ENCODE results near the gene MMEL1.

The MMEL1 gene

GRCh38 chr1:2586154-2587070 is 46.4 kb downstream of the MMEL1 start, which contains the start of gene PRXL2B (continued):
- no peak for TF ChIP-seq ZNF585B (tag by site-specific recombination; IDR thresholded peaks at IDR 0.05)
- no peak for TF ChIP-seq ZNF670 (tag by site-specific recombination; IDR thresholded peaks at IDR 0.05; ENCODE audit: low read depth)
- TF ChIP-seq ZNF677 (tag by site-specific recombination; IDR thresholded peaks at IDR 0.05): no peak
- TF ChIP-seq ZNF560 (tag by site-specific recombination; IDR thresholded peaks at IDR 0.05; ENCODE audit: borderline replicate concordance): no peak

- Histone ChIP-seq H3K27ac (ENCODE audit: extremely low read depth, low read depth, low read length) (peak overlapping the region; percentile 45; the same call in 1 of the 2 replicates), H3K4me1 (ENCODE audit: control insufficient read depth, insufficient read depth, low read length) (peaks cover 4% of the 10 kb centered on the region)
- POLR2A ChIA-PET: interaction anchor here (0.7 to 1.1 kb wide), 7 partner anchors 14 to 55 kb away, joined by 3 to 5 read pairs (median 3); no protein-coding TSS in a partner anchor
- no peak for TF ChIP-seq OSR2 (tag by site-specific recombination; IDR thresholded peaks at IDR 0.05)
- no peak for TF ChIP-seq ZNF623 (tag by site-specific recombination; IDR thresholded peaks at IDR 0.05)
- 0 out of 2 replicates have a peak, but pooled peaks have one; percentile 31 for TF ChIP-seq SP2 (tag by site-specific recombination; IDR thresholded peaks at IDR 0.05)
- no peak for TF ChIP-seq GLI4 (tag by site-specific recombination; IDR thresholded peaks at IDR 0.05)
- TF ChIP-seq MEIS1 (CRISPR knock-in tag; IDR thresholded peaks at IDR 0.05; ENCODE audit: borderline replicate concordance): no peak
- TF ChIP-seq ZNF510 (tag by site-specific recombination; IDR thresholded peaks at IDR 0.05; ENCODE audit: insufficient replicate concordance): no peak
- TF ChIP-seq PATZ1 (tag by site-specific recombination; IDR thresholded peaks at IDR 0.05): peak; percentile 61
- TF ChIP-seq ZBTB6 (tag by site-specific recombination; IDR thresholded peaks at IDR 0.05): peak; percentile 68; the same call in 1 of the 2 replicates
- TF ChIP-seq PRDM6 (tag by site-specific recombination; IDR thresholded peaks at IDR 0.05): no peak
- TF ChIP-seq KLF1 (tag by site-specific recombination; IDR thresholded peaks at IDR 0.05): no peak
- no peak for TF ChIP-seq ZNF692 (tag by site-specific recombination; IDR thresholded peaks at IDR 0.05)
- TF ChIP-seq GLIS2 (tag by site-specific recombination; IDR thresholded peaks at IDR 0.05): peak; percentile 59
- TF ChIP-seq ZIC2 (tag by site-specific recombination; IDR thresholded peaks at IDR 0.05): peak; percentile 8; the same call in 1 of the 2 replicates
- TF ChIP-seq ZFP69B (tag by site-specific recombination; IDR thresholded peaks at IDR 0.05): no peak
- TF ChIP-seq ZNF2 (tag by site-specific recombination; IDR thresholded peaks at IDR 0.05): no peak
- TF ChIP-seq ZNF214 (tag by site-specific recombination; IDR thresholded peaks at IDR 0.05; ENCODE audit: borderline replicate concordance): no peak
- no peak for TF ChIP-seq ZSCAN16 (tag by site-specific recombination; IDR thresholded peaks at IDR 0.05)
- no peak for TF ChIP-seq ZNF398 (tag by site-specific recombination; IDR thresholded peaks at IDR 0.05)
- TF ChIP-seq ZNF335 (tag by site-specific recombination; conservative IDR thresholded peaks at IDR 0.05): peak; percentile 98
- TF ChIP-seq ZBTB20 (tag by site-specific recombination; IDR thresholded peaks at IDR 0.05): peak; percentile 70
- no peak for TF ChIP-seq ZNF629 (tag by site-specific recombination; IDR thresholded peaks at IDR 0.05)
- no peak for TF ChIP-seq ZNF266 (tag by site-specific recombination; IDR thresholded peaks at IDR 0.05; ENCODE audit: low read depth)
Measured at GRCh38 chr1:2585318-2586092, 47.3 kb downstream of the MMEL1 start.

More at GRCh38 chr1:2585318-2586092, 47.3 kb downstream of the MMEL1 start:
- Histone ChIP-seq H3K9me3 (ENCODE audit: control insufficient read depth, insufficient read depth, low read depth, low read length) (no peaks in the 10 kb centered on the region), H3K36me3 (ENCODE audit: control insufficient read depth in 2 of 2, insufficient read depth in 1 of 2, low read length in 2 of 2) (peaks cover 0 to 16% of the 10 kb centered on the region in 2 experiments; a peak in 1 of 3 replicates), H3K4me3 (ENCODE audit: low read depth, low read length) (peak overlapping the region; percentile 73)
- CTCF ChIA-PET: interaction anchor here (0.7 to 0.9 kb wide), 3 partner anchors 171 to 373 kb away, joined by 3 read pairs; no protein-coding TSS in a partner anchor
